K562 (cell line): Measurements from ENCODE around the gene EFHC1. TPM values are rescaled to one million over a fixed set of nuclear protein-coding genes. Genes with fewer than 3 reads are reported as not detected.

ENCODE experiments used
- BRD4 ChIP-seq: fragments of 200-600 bp; sonication (generic); IDR thresholded peaks from 2 replicates; pipeline ENCODE4 v1.6.1; 2017; ENCODE audit warnings: inconsistent platforms
- C11orf30 ChIP-seq: fragments of 450-650 bp; IDR thresholded peaks from 2 replicates; pipeline ENCODE4 v1.6.1; 2016; ENCODE audit warnings: low read depth, mild to moderate bottlenecking
- CBX2 ChIP-seq: fragments of 200-600 bp; sonication (generic); IDR thresholded peaks from one replicate; pipeline ENCODE4 v1.6.1; 2012; ENCODE audit warnings: mild to moderate bottlenecking, low read length, inconsistent platforms; ENCODE audit not compliant: insufficient read depth, poor library complexity, severe bottlenecking
- CHCHD3 ChIP-seq: fragments of 250-450 bp; sonication (Bioruptor Pico); IDR thresholded peaks from 2 replicates; pipeline ENCODE4 v2.1.2; 2022; ENCODE audit warnings: mild to moderate bottlenecking
- ETV6 ChIP-seq, 3 experiments: fragments of 150-350 bp in 1 of 3; sonication (generic) in 1 of 3; formaldehyde crosslinking in 1 of 3; IDR thresholded peaks; 2 replicates each; pipeline versions ENCODE4 v1.6.1 to v1.8.0; 2014 to 2022; ENCODE audit warnings: borderline replicate concordance in 2 of 3, low read depth in 2 of 3, antibody characterized with exemption in 1 of 3, low read length in 1 of 3, mild to moderate bottlenecking in 1 of 3, missing genetic modification reagents in 1 of 3
- FOSL1 ChIP-seq: fragments of 200-800 bp; sonication (Bioruptor generic); conservative IDR thresholded peaks from 2 replicates; pipeline ENCODE4 v1.6.1; 2016; ENCODE audit warnings: missing genetic modification characterization, missing compliant biosample characterization
- FOXJ3 ChIP-seq: sonication (generic); formaldehyde crosslinking; IDR thresholded peaks from 2 replicates; pipeline ENCODE4 v1.4.0; 2020; ENCODE audit warnings: mild to moderate bottlenecking, missing genetic modification reagents
- HOXB6 ChIP-seq: fragments of 250-450 bp; sonication (Bioruptor Pico); IDR thresholded peaks from 2 replicates; pipeline ENCODE4 v1.5.1; 2022; ENCODE audit warnings: mild to moderate bottlenecking, borderline replicate concordance
- MED1 ChIP-seq: sonication (generic); formaldehyde crosslinking; IDR thresholded peaks from 2 replicates; pipeline ENCODE4 v1.8.1; 2023; ENCODE audit warnings: missing genetic modification reagents, borderline replicate concordance
- PCBP2 ChIP-seq: fragments of 200-400 bp; formaldehyde crosslinking; IDR thresholded peaks from 2 replicates; pipeline ENCODE4 v1.6.1; 2018; ENCODE audit warnings: low read length, low read depth, mild to moderate bottlenecking, moderate library complexity; ENCODE audit not compliant: poor library complexity, severe bottlenecking
- PHF20 ChIP-seq: fragments of 450-650 bp; IDR thresholded peaks from 2 replicates; pipeline ENCODE4 v1.6.1; 2018; ENCODE audit not compliant: partially characterized antibody
- PURB ChIP-seq: sonication (generic); formaldehyde crosslinking; IDR thresholded peaks from 2 replicates; pipeline ENCODE4 v1.9.0; 2021; ENCODE audit warnings: low read depth, mild to moderate bottlenecking, missing genetic modification reagents
- RB1 ChIP-seq: fragments of 450-650 bp; IDR thresholded peaks from 2 replicates; pipeline ENCODE4 v1.6.1; 2017; ENCODE audit warnings: low read depth, mild to moderate bottlenecking
- SAFB ChIP-seq: fragments of 200-400 bp; formaldehyde crosslinking; IDR thresholded peaks from 2 replicates; pipeline ENCODE4 v1.6.1; 2017; ENCODE audit warnings: low read depth, low read length, borderline replicate concordance
- SAP30 ChIP-seq: fragments of 200-600 bp; sonication (generic); IDR thresholded peaks from 2 replicates; pipeline ENCODE4 v1.6.1; 2012; ENCODE audit warnings: borderline replicate concordance, low read depth, mild to moderate bottlenecking, moderate library complexity, low read length, control low read depth, inconsistent platforms; ENCODE audit not compliant: insufficient read depth, poor library complexity, severe bottlenecking
- SRSF9 ChIP-seq: fragments of 200-400 bp; formaldehyde crosslinking; IDR thresholded peaks from 2 replicates; pipeline ENCODE4 v1.6.1; 2017; ENCODE audit warnings: low read depth, low read length, borderline replicate concordance
- TCF15 ChIP-seq: fragments of 250-450 bp; sonication (Bioruptor Pico); IDR thresholded peaks from 2 replicates; pipeline ENCODE4 v1.8.0; 2022; ENCODE audit warnings: moderate library complexity, mild to moderate bottlenecking, inconsistent platforms
- THRB ChIP-seq: fragments of 450-650 bp; formaldehyde crosslinking; conservative IDR thresholded peaks from 2 replicates; pipeline ENCODE4 v1.4.0; 2022; ENCODE audit warnings: mild to moderate bottlenecking, missing genetic modification characterization
- ZBTB11 ChIP-seq, 3 experiments: fragments of 200-800 bp in 1 of 3; fragments of 250-450 bp in 1 of 3; fragments of 450-650 bp in 1 of 3; sonication (Bioruptor Pico) in 1 of 3; sonication (Bioruptor generic) in 1 of 3; formaldehyde crosslinking in 1 of 3; IDR thresholded peaks; 2 replicates each; pipeline versions ENCODE4 v1.6.1 to v1.8.0; 2016 to 2022; ENCODE audit warnings: mild to moderate bottlenecking in 2 of 3, missing genetic modification characterization in 2 of 3, missing compliant biosample characterization in 1 of 3, moderate library complexity in 1 of 3
- ZNF274 ChIP-seq: IDR thresholded peaks from 2 replicates; pipeline ENCODE4 v1.6.1; 2011; ENCODE audit warnings: low read depth, mild to moderate bottlenecking, low read length, moderate library complexity, borderline replicate concordance
- ZNF707 ChIP-seq: fragments of 250-450 bp; sonication (Bioruptor Pico); conservative IDR thresholded peaks from 2 replicates; pipeline ENCODE4 v1.8.0; 2022; ENCODE audit warnings: inconsistent platforms, mild to moderate bottlenecking, moderate library complexity
- ZNF77 ChIP-seq: fragments of 250-450 bp; sonication (Bioruptor Pico); IDR thresholded peaks from 2 replicates; pipeline ENCODE4 v1.5.0; 2020
- polyA plus RNA-seq, 8 experiments: library from polyadenylated mRNA; depleted of rRNA in 4 of 8; stranded (reverse) in 5 of 8; unstranded in 3 of 8; fragments of >200 nt; fragmentation: Nextera tagmentation in 2 of 8; fragmentation: Illumina TruSeq in 1 of 8; extraction: Ambion mirVana in 2 of 8; extraction: Trizol in 1 of 8; gene quantifications; 2 replicates each; pipeline versions ENCODE4 v1.2.1 to v1.2.3, GENCODE V29; 2011 to 2014; ENCODE audit warnings: inconsistent platforms in 1 of 8, missing spikeins in 1 of 8
- total RNA-seq, 7 experiments: library from RNA; depleted of rRNA in 6 of 7; stranded (reverse); fragments of >200 nt in 6 of 7; fragmentation: Illumina TruSeq in 2 of 7; extraction: Trizol in 2 of 7; gene quantifications; 2 replicates each; pipeline versions ENCODE4 v1.2.1 to v1.2.3, GENCODE V29; 2011 to 2021; ENCODE audit warnings: low replicate concordance in 1 of 7

EFHC1 gene
- total and polyA plus RNA-seq, 9 of the 15 experiments (the other 6 are each of a cell fraction or from before 2014, with no cell fraction given): 9.5 to 31.0 (median 14.9) TPM

- no peak for TF ChIP-seq ETV6 (IDR thresholded peaks at IDR 0.05; ENCODE audit: borderline replicate concordance in 1 of 2, low read depth in 2 of 2, low read length in 1 of 2)
- no peak for TF ChIP-seq ETV6 (CRISPR knock-in tag; IDR thresholded peaks at IDR 0.05; ENCODE audit: borderline replicate concordance)
- TF ChIP-seq ZNF274: no peak
- no peak for TF ChIP-seq PCBP2
- no peak for TF ChIP-seq CHCHD3
- TF ChIP-seq FOXJ3 (CRISPR knock-in tag): peak; percentile 89
- TF ChIP-seq ZNF77 (CRISPR knock-in tag): no peak
- no peak for TF ChIP-seq TCF15 (CRISPR knock-in tag)
- no peak for TF ChIP-seq PURB (CRISPR knock-in tag)
- peak; percentile 81 for TF ChIP-seq RB1
- no peak for TF ChIP-seq FOSL1
- TF ChIP-seq THRB: 0 out of 2 replicates have a peak, but pooled peaks have one; percentile 16
- no peak for TF ChIP-seq MED1 (CRISPR knock-in tag)
- no peak for TF ChIP-seq CBX2
- TF ChIP-seq HOXB6 (CRISPR knock-in tag): no peak
- TF ChIP-seq ZBTB11 (CRISPR knock-in tag; IDR thresholded peaks at IDR 0.05): 0 out of 6 replicates have a peak, but pooled peaks of 1 of the 3 experiments have one; percentile 46
- no peak for TF ChIP-seq BRD4
- TF ChIP-seq PHF20: peak; percentile 48
- peak; percentile 89 for TF ChIP-seq SAP30
- no peak for TF ChIP-seq ZNF707 (CRISPR knock-in tag)
- TF ChIP-seq SRSF9: no peak
- TF ChIP-seq C11orf30: no peak
- no peak for TF ChIP-seq SAFB
These were observed at the start of gene EFHC1 (continued) for GRCh38 chr6:52419809-52420667.
